Renal pelvis (tissue), 4 donors: ENCODE results near the gene DNAH6. TPM values are rescaled to one million over a fixed set of nuclear protein-coding genes. Genes with fewer than 3 reads are reported as not detected.
"Not testable (repeated sequence)": the region's sequence is repeated elsewhere in the genome, so short reads cannot be mapped to it uniquely, and the experiment has no call there.

Experiments used
- DNase-seq: peaks from one replicate; pipeline ENCODE4 v3.0.0-alpha.2; 2013
- polyA plus RNA-seq, 3 donors: library from polyadenylated mRNA; unstranded; fragments of 120-200 nt; gene quantifications; one replicate each; pipeline ENCODE4 v1.2.1, GENCODE V29; 2013; ENCODE audit not compliant: insufficient read length in 3 of 3

DNAH6 gene
- polyA plus RNA-seq, 3 donors: 0.82 to 3.7 (median 2.0) TPM

- no peak for DNase-seq
These were observed 323.6 kb downstream of the DNAH6 start for GRCh38 chr2:84839851-84840250.

GRCh38 chr2:84840306-84840705 is 324.0 kb downstream of the DNAH6 start:
- DNase-seq: no peak

- DNase-seq: no peak
These were observed 325.3 kb downstream of the DNAH6 start for GRCh38 chr2:84841577-84841976.

GRCh38 chr2:84844141-84844540 is 327.8 kb downstream of the DNAH6 start:
- DNase-seq: no peak

- no peak for DNase-seq
These were observed 329.9 kb downstream of the DNAH6 start for GRCh38 chr2:84846041-84846663.

GRCh38 chr2:84846741-84847142 is 330.4 kb downstream of the DNAH6 start:
- no peak for DNase-seq

GRCh38 chr2:84847326-84848050 is 331.2 kb downstream of the DNAH6 start:
- no peak for DNase-seq

GRCh38 chr2:84849271-84849952 is 333.1 kb downstream of the DNAH6 start:
- no peak for DNase-seq

GRCh38 chr2:84850471-84850870 is 334.2 kb downstream of the DNAH6 start:
- DNase-seq: no peak

- no peak for DNase-seq
These were observed 335.6 kb downstream of the DNAH6 start for GRCh38 chr2:84851876-84852275.

- DNase-seq: no peak
These were observed 338.6 kb downstream of the DNAH6 start for GRCh38 chr2:84854850-84855249.

GRCh38 chr2:84855731-84856130 is 339.4 kb downstream of the DNAH6 start:
- no peak for DNase-seq

GRCh38 chr2:84856787-84857186 is 340.5 kb downstream of the DNAH6 start:
- DNase-seq: no peak

- DNase-seq: no peak
These were observed 341.3 kb downstream of the DNAH6 start for GRCh38 chr2:84857566-84857965.

GRCh38 chr2:84858123-84858522 is 341.8 kb downstream of the DNAH6 start:
- no peak for DNase-seq

GRCh38 chr2:84858937-84859336 is 342.6 kb downstream of the DNAH6 start:
- DNase-seq: no peak

- DNase-seq: no peak
These were observed 345.2 kb downstream of the DNAH6 start for GRCh38 chr2:84861539-84861938.

- no peak for DNase-seq
These were observed 345.7 kb downstream of the DNAH6 start for GRCh38 chr2:84862006-84862405.

GRCh38 chr2:84865181-84865783 is 349.0 kb downstream of the DNAH6 start:
- DNase-seq: no peak

GRCh38 chr2:84866122-84866521 is 349.8 kb downstream of the DNAH6 start:
- DNase-seq: no peak

- DNase-seq: not testable (repeated sequence)
These were observed 352.0 kb downstream of the DNAH6 start for GRCh38 chr2:84868327-84868726.
